ENCODE results near the gene PIK3R5. TPM values are rescaled to one million over a fixed set of nuclear protein-coding genes. Genes with fewer than 3 reads are reported as not detected.

PIK3R5 gene
- total RNA-seq, 4 donors from 2014 or later = 1.6 to 12.0 (median 8.4) TPM

DNA sequence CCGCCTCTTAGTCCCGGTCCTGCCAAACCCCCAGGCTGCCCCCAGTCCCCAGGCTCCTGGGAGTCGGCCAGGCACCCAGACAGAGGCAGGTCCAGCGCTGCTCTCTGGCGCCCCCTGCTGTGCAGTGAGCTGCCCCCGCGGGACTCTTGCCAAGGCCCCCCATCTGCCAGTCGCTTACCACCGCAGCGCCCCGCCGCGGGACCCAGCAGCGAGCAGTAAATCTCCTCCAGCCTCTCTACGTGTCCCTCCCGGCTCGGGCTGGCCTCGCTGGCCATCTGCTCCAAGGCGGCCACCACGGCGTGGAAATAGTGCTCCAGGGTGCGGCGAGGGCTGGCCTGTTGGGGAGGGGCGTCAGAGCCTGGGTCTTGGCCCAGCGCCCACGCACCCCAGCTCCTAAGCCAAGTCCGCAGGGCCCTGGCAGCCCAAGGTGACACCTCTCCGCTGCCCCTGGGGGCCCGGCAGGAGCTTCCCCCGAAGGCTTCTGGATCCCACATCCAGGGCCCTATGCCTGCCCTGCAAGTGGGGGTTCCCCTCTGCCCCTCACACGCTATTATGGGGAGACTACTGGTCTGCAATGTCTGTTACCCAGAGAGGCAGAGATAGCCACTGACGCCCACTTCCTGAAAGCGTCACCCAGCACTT is 132.7 kb downstream of the PIK3R5 start:
- intact Hi-C loops (cut with DNase I; ENCODE audit: low total_unique reads) = no loop called here
- Histone ChIP-seq H3K36me3 (no peaks in the 10 kb centered on the region), H3K4me1 (no peaks in the 10 kb centered on the region), H3K9me3 (no peaks in the 10 kb centered on the region), H3K4me3 (no peak overlapping the region), H3K27me3 (peaks cover 0 to 7% of the 10 kb centered on the region in 2 donors), H3K27ac (no peak overlapping the region)
- TF ChIP-seq POLR2A (IDR thresholded peaks at IDR 0.05) = no peak
- TF ChIP-seq, protein P1, sequence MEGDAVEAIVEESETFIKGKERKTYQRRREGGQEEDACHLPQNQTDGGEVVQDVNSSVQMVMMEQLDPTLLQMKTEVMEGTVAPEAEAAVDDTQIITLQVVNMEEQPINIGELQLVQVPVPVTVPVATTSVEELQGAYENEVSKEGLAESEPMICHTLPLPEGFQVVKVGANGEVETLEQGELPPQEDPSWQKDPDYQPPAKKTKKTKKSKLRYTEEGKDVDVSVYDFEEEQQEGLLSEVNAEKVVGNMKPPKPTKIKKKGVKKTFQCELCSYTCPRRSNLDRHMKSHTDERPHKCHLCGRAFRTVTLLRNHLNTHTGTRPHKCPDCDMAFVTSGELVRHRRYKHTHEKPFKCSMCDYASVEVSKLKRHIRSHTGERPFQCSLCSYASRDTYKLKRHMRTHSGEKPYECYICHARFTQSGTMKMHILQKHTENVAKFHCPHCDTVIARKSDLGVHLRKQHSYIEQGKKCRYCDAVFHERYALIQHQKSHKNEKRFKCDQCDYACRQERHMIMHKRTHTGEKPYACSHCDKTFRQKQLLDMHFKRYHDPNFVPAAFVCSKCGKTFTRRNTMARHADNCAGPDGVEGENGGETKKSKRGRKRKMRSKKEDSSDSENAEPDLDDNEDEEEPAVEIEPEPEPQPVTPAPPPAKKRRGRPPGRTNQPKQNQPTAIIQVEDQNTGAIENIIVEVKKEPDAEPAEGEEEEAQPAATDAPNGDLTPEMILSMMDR (IDR thresholded peaks at IDR 0.05) = no peak
- DNase-seq = no peak

DNA sequence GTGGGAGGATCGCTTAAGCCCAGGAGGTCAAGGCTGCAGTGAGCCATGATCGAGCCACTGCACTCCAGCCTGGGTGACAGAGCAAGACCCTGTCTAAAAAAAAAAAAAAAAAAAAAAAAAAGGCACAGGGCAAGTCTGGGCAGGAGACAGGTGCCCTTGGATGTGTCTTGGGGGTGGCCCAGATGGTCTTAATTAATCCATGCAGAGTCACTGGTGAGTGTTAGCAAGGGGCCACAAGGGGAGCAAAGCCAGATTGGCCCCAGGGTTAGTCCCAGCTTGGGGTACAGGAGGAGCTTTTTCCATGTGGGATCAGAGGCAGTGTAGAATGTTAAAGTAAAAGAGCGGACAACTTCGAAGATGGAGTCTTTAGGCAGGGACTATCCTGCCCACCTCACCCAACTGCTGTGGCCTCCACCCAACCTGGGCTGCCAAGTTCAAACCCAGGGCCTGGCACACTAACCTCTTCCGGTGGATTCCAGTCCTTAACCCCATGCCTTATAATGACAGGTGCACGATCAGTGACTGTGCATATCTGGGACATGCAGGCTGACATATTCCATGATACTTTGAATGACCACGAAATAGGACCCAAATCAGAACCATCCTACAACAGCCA is 134.2 kb downstream of the PIK3R5 start:
- intact Hi-C loops (cut with DNase I; ENCODE audit: low total_unique reads) = no loop called here
- TF ChIP-seq, protein P1 (IDR thresholded peaks at IDR 0.05) = no peak
- no peak for TF ChIP-seq POLR2A (IDR thresholded peaks at IDR 0.05)
- DNase-seq = no peak
- Histone ChIP-seq H3K9me3 (no peaks in the 10 kb centered on the region), H3K36me3 (no peaks in the 10 kb centered on the region), H3K4me3 (no peak overlapping the region), H3K27me3 (peaks cover 0 to 7% of the 10 kb centered on the region in 2 donors), H3K27ac (no peak overlapping the region), H3K4me1 (no peaks in the 10 kb centered on the region)

DNA sequence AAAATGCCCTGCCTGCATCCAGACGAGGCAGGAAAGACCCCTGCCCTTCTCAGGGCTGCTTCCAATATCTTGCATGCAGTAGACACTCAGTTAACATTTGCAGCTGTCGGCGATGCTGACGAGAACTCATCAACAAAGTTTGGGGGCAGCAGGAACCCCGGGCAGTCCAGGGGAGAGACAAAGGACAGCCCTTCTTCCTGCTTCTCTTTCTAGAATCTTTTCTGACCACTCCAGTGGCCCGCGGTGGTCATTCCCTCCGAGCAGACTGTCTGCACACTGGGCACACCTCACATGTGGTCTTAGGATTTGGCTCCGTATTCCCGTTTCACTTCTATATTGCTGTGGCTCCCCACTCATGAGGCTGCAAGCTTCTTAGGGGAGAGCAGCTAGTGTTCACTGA is 135.4 kb downstream of the PIK3R5 start:
- Histone ChIP-seq H3K36me3 (no peaks in the 10 kb centered on the region), H3K4me1 (no peaks in the 10 kb centered on the region), H3K27ac (no peak overlapping the region), H3K9me3 (no peaks in the 10 kb centered on the region), H3K4me3 (no peak overlapping the region), H3K27me3 (peaks cover 0 to 7% of the 10 kb centered on the region in 2 donors)
- TF ChIP-seq, protein P1 (IDR thresholded peaks at IDR 0.05) = no peak
- TF ChIP-seq POLR2A (IDR thresholded peaks at IDR 0.05) = no peak
- no peak for DNase-seq
- intact Hi-C loops (cut with DNase I; ENCODE audit: low total_unique reads) = no loop called here

DNA sequence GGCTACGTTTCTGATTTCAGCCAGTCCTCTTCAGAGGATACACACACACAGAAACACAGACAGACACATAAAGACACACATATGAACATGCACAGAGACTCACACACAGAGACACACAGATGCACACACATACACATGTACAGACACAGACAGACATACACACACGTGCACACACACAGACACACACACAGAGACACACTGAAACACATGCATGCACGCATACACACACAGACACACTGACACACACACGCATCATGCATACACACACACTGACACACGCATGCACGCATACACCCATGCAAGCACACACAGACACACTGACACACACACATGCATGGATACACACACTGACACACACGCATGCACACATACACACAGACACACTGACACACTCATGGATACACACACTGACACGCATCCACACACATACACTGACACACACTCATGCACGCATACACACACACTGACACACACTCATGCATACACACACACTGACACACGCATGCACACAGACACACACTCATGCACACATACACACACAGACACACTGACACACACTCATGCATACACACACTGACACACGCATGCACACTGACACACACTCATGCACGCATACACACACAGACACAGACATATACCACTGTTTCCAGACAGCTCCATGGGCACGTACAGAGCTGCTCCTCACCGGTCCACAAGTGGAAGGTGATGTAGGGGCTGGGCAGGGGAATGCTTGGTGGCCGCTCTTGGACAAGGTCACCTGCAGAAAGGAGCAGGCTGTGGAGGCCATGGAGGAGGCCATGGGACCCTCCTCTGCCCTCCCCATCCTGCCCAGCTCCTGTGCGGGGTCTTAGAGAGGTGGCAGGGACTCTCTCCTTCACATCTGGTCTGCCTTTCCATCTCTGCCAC is 136.2 kb downstream of the PIK3R5 start:
- no peak for DNase-seq
- no peak overlapping the region for H3K4me3 ChIP-seq
- intact Hi-C loops (cut with DNase I; ENCODE audit: low total_unique reads) = no loop called here
- no peak overlapping the region for H3K27ac ChIP-seq
- H3K4me1 ChIP-seq = no peaks in the 10 kb centered on the region
- no peaks in the 10 kb centered on the region for H3K9me3 ChIP-seq
- peaks cover 0 to 7% of the 10 kb centered on the region in 2 donors for H3K27me3 ChIP-seq
- TF ChIP-seq, protein P1 (IDR thresholded peaks at IDR 0.05) = no peak
- TF ChIP-seq POLR2A (IDR thresholded peaks at IDR 0.05) = no peak
- H3K36me3 ChIP-seq = no peaks in the 10 kb centered on the region

Other genes with a start within 250 kb of the PIK3R5 start
- not detected for gene CCDC42, start 220.9 kb downstream of the PIK3R5 start, total RNA-seq
- gene SPDYE4, start 207.2 kb downstream of the PIK3R5 start, total RNA-seq = not detected
- 1 to 10 TPM in 1 of 4 donors, not detected in 3; 2.4 TPM for gene MFSD6L, start 166.3 kb downstream of the PIK3R5 start, total RNA-seq
- 10 to 100 TPM in 1 of 4 donors, 1 to 10 TPM in 1, under 1 TPM in 1, not detected in 1; 0.34 to 24.6 (median 1.1) TPM for gene PIK3R6, start 98.0 kb downstream of the PIK3R5 start, total RNA-seq
- gene NTN1, start 55.8 kb upstream of the PIK3R5 start, total RNA-seq = 10 to 100 TPM in 2 of 4 donors, 1 to 10 TPM in 2; 3.3 to 19.2 (median 10.4) TPM